ENCODE data around the gene INAFM2. TPM values are rescaled to one million over a fixed set of nuclear protein-coding genes. Genes with fewer than 3 reads are reported as not detected.
A peak's percentile ranks its signal among the peaks of the same experiment; 100 is the strongest.

The INAFM2 gene
- total RNA-seq, 2 experiments from 2014 or later = 15.0 to 16.9 TPM

DNA sequence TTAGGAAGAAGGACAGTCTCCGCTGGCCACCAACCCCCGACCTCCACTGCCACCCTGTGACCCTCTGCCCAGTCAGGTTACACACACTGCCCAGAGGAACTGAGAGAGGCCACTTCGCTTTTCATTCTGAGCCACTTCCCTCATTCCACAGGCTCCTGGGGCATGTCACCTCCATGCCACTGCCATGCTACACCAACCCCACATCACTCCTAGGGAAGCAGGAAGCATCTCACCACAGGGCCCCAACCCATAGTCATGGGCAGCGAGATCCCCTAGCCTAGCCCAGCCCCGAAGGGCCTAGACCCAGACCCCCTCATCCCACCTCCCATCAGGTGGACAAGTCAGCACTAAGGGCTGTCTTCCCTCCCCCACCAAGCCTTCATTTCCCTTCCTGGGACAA is 17.1 kb upstream of the INAFM2 start:
- Mint-ChIP-seq H3K27me3 (no peaks in the 10 kb centered on the region), H3K9me3 (no peaks in the 10 kb centered on the region), H3K36me3 (ENCODE audit: low read depth) (peaks cover 20% of the 10 kb centered on the region), H3K4me1 (ENCODE audit: low read depth) (peaks cover 36% of the 10 kb centered on the region), H3K27ac (peak overlapping the region; percentile 63), H3K4me3 (peak overlapping the region; percentile 95)
- POLR2A ChIA-PET = interaction anchor here (1.3 to 4.1 kb wide), 3 partner anchors 17 to 134 kb away, joined by 5 to 37 read pairs (median 5); partner anchors contain the start of genes ANKRD63, BAHD1 and INAFM2
- ATAC-seq (no peak), DNase-seq (no peak)
- CTCF ChIA-PET = interaction anchor here (0.9 to 23.8 kb wide), 11 partner anchors 7 to 115 kb away, joined by 3 to 595 read pairs (median 8); partner anchors contain the start of genes ANKRD63, CCDC9B and INAFM2
- intact Hi-C loops (cut with micrococcal nuclease) = no loop called here
- TF ChIP-seq CTCF (IDR thresholded peaks at IDR 0.05) = no peak

GRCh38 chr15:40306908-40307307 is 16.6 kb upstream of the INAFM2 start:
- Mint-ChIP-seq H3K9me3 (no peaks in the 10 kb centered on the region), H3K4me3 (peak overlapping the region; percentile 95), H3K27ac (peak overlapping the region; percentile 97), H3K36me3 (ENCODE audit: low read depth) (peaks cover 16% of the 10 kb centered on the region), H3K27me3 (no peaks in the 10 kb centered on the region), H3K4me1 (ENCODE audit: low read depth) (peaks cover 36% of the 10 kb centered on the region)
- TF ChIP-seq CTCF (IDR thresholded peaks at IDR 0.05) = no peak
- CTCF ChIA-PET = interaction anchor here (0.9 to 23.8 kb wide), 16 partner anchors 8 to 258 kb away, joined by 3 to 595 read pairs (median 5); partner anchors contain the start of genes ANKRD63, CCDC9B and INAFM2
- peak; percentile 18 for DNase-seq
- intact Hi-C loops (cut with micrococcal nuclease) = no loop called here
- no peak for ATAC-seq
- POLR2A ChIA-PET = interaction anchor here (0.6 to 4.1 kb wide), 11 partner anchors 9 to 338 kb away, joined by 3 to 37 read pairs (median 5); partner anchors contain the start of genes ANKRD63, BAHD1, INAFM2 and IVD

DNA sequence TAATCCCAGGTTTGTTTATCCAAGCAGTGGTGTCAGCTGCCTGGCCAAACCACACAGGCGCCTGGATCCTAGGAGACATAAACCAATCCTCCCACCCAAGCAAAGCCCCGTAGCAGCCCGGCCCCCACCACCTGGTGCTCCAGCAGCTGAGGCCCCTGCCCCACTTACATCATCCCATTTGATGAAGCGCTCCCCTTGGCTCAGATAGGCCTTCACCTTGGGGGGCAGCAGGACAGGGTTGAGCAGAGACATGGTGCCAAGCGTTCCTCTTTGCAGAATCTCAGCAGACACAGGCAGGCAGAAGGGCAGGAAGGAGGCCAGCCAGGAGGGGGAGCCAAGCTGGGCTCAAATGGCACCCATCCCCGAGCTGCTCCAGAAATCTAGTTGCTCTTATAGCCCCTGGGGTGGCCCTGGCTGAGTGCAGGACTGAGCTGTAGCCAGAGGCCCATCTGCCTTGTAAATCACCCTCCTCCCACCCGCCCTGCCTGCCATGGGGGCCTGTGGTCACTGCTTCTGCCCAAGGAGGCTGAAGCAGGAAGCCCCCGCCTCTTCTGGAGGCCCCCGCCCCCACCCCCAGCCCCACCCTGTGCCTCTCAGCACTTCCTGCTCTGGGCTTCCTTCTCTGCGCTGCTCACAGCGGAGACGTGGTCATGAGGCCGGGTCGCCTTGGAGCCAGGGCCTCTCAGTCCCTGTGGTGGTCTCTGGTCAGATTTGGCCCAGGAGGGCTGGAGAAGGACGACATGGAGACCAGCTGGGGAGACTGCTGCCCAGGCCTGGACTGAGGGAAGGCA is 15.9 kb upstream of the INAFM2 start, which contains the start of gene PLCB2:
TSS of gene PLCB2 (minus strand) at position 515 of the 791 bp plus-strand sequence. CDS start at position 252, 263 bp downstream.
- peak; percentile 35 for TF ChIP-seq CTCF (IDR thresholded peaks at IDR 0.05)
- ATAC-seq = peak; percentile 78
- POLR2A ChIA-PET = interaction anchor here (0.6 to 4.1 kb wide), 19 partner anchors 9 to 339 kb away, joined by 3 to 37 read pairs (median 5); partner anchors contain the start of genes ANKRD63, BAHD1, BUB1B and INAFM2
- CTCF ChIA-PET = interaction anchor here (0.6 to 23.8 kb wide), 22 partner anchors 8 to 259 kb away, joined by 3 to 595 read pairs (median 4); partner anchors contain the start of genes ANKRD63, CCDC9B and INAFM2
- Mint-ChIP-seq H3K27ac (peak within 1 kb of the TSS; percentile 97), H3K36me3 (ENCODE audit: low read depth) (peaks cover 12% of the 10 kb centered on the region), H3K27me3 (no peaks in the 10 kb centered on the region), H3K9me3 (no peaks in the 10 kb centered on the region), H3K4me3 (peak within 1 kb of the TSS; percentile 95), H3K4me1 (ENCODE audit: low read depth) (peaks cover 36% of the 10 kb centered on the region)
- intact Hi-C loops (cut with micrococcal nuclease) = no loop called here
- peak; percentile 84 for DNase-seq

GRCh38 chr15:40309344-40309862 is 14.1 kb upstream of the INAFM2 start:
- intact Hi-C loops (cut with micrococcal nuclease) = no loop called here
- ATAC-seq (no peak), DNase-seq (no peak)
- H3K36me3 Mint-ChIP-seq (ENCODE audit: low read depth) = no peaks in the 10 kb centered on the region
- no peaks in the 10 kb centered on the region for H3K9me3 Mint-ChIP-seq
- TF ChIP-seq CTCF (IDR thresholded peaks at IDR 0.05) = no peak
- no peaks in the 10 kb centered on the region for H3K27me3 Mint-ChIP-seq
- peaks cover 44% of the 10 kb centered on the region for H3K4me1 Mint-ChIP-seq (ENCODE audit: low read depth)
- H3K27ac Mint-ChIP-seq = peak overlapping the region; percentile 97
- ChIA-PET CTCF (interaction anchor here (0.6 to 23.8 kb wide), 37 partner anchors 8 to 268 kb away, joined by 3 to 595 read pairs (median 4); partner anchors contain the start of genes ANKRD63, BAHD1, CCDC9B and INAFM2), POLR2A (interaction anchor here (0.9 to 4.1 kb wide), 9 partner anchors 8 to 32 kb away, joined by 4 to 37 read pairs (median 8); partner anchors contain the start of genes ANKRD63 and INAFM2)
- H3K4me3 Mint-ChIP-seq = peak overlapping the region; percentile 95
